Ectodermal cell (in vitro differentiated cells): ENCODE data around the gene NIPSNAP2.

Experiments
- H3K27ac ChIP-seq: 2 replicates; pipeline ENCODE4 v1.7.0; 2013; ENCODE audit warnings: mild to moderate bottlenecking, low read depth, low read length; ENCODE audit not compliant: insufficient read depth, poor library complexity, severe bottlenecking
- H3K27me3 ChIP-seq: 2 replicates; pipeline ENCODE4 v1.7.0; 2013; ENCODE audit warnings: mild to moderate bottlenecking, low read length; ENCODE audit not compliant: insufficient read depth, control insufficient read depth, poor library complexity, severe bottlenecking
- H3K36me3 ChIP-seq: one replicate; pipeline ENCODE4 v1.7.0; 2013; ENCODE audit warnings: low read length; ENCODE audit not compliant: control insufficient read depth, insufficient read depth
- H3K4me1 ChIP-seq: one replicate; pipeline ENCODE4 v1.7.0; 2013; ENCODE audit warnings: low read length; ENCODE audit not compliant: control insufficient read depth, insufficient read depth
- H3K4me3 ChIP-seq: 2 replicates; pipeline ENCODE4 v1.7.0; 2013; ENCODE audit warnings: low read depth, low read length, control low read depth; ENCODE audit not compliant: insufficient read depth
- H3K9me3 ChIP-seq: 2 replicates; pipeline ENCODE4 v1.7.0; 2013; ENCODE audit warnings: mild to moderate bottlenecking, low read length, moderate library complexity; ENCODE audit not compliant: control insufficient read depth
- WGBS, 2 experiments: methylation state at CpG; one replicate each; pipeline ENCODE4 v1.1.7; 2013; ENCODE audit warnings: missing lambda C conversion rate in 2 of 2; 5-methylcytosine and 5-hydroxymethylcytosine counted together

The NIPSNAP2 gene

GRCh38 chr7:55975988-55976633 lies 11.7 kb downstream of the NIPSNAP2 start:
- Histone ChIP-seq H3K9me3 (no peaks in the 10 kb centered on the region), H3K27ac (no peak overlapping the region), H3K36me3 (peaks cover 22% of the 10 kb centered on the region), H3K4me1 (no peaks in the 10 kb centered on the region), H3K4me3 (no peak overlapping the region), H3K27me3 (no peaks in the 10 kb centered on the region)
- WGBS, 2 experiments = 95 to 96% methylated on average over 7 of the region's 7 CpGs

- WGBS, 2 experiments = 96 to 98% methylated on average over 4 of the region's 4 CpGs
- no peaks in the 10 kb centered on the region for H3K4me1 ChIP-seq
- H3K27me3 ChIP-seq = no peaks in the 10 kb centered on the region
- peaks cover 24% of the 10 kb centered on the region for H3K36me3 ChIP-seq
- H3K9me3 ChIP-seq = no peaks in the 10 kb centered on the region
- H3K4me3 ChIP-seq = no peak overlapping the region
- no peak overlapping the region for H3K27ac ChIP-seq
Measured at GRCh38 chr7:55977831-55978230, 13.4 kb downstream of the NIPSNAP2 start.

DNA sequence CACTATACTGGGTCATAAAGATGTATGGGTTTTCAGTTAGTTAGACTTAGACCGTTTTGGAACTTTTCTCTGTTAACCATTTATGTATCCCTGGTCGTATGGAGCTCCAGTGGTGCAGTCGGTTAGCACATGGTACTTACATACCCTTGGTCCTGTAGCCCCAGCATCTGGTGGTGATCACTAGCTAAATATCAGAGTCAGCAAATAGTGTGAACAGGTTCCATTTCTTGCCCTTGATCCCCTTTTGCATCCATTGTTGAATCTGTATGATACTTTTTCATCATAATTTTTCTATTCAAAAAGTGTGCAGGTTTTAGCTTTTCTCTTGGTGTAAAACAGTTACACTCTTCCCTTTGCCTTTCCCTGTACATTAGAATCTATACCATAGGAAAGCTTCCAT lies 15.9 kb downstream of the NIPSNAP2 start:
- Histone ChIP-seq H3K4me1 (no peaks in the 10 kb centered on the region), H3K27ac (no peak overlapping the region), H3K9me3 (no peaks in the 10 kb centered on the region), H3K4me3 (no peak overlapping the region), H3K27me3 (no peaks in the 10 kb centered on the region), H3K36me3 (peaks cover 37% of the 10 kb centered on the region)
- WGBS, 2 experiments = 94 to 97% methylated on average over 3 of the region's 3 CpGs

DNA sequence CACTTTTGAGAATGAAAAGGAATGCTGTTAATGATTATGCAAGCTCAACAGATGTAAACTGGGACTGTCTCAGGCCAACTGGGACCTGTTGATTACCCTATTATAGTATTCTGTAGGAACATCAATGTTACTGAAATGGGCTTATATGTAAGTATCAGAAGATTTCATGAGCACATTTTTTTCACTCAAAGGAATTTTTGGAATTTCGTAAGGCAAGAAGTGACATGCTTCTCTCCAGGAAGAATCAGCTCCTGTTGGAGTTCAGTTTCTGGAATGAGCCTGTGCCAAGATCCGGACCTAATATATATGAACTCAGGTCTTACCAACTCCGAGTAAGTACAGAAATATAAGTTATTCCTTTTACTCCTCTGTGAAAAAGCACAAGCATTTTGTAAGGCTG lies 19.2 kb downstream of the NIPSNAP2 start:
- 90 to 92% methylated on average over 3 of the region's 3 CpGs for WGBS, 2 experiments
- H3K4me3 ChIP-seq = no peak overlapping the region
- H3K27ac ChIP-seq = no peak overlapping the region
- no peaks in the 10 kb centered on the region for H3K4me1 ChIP-seq
- H3K9me3 ChIP-seq = no peaks in the 10 kb centered on the region
- no peaks in the 10 kb centered on the region for H3K27me3 ChIP-seq
- H3K36me3 ChIP-seq = peaks cover 33% of the 10 kb centered on the region

DNA sequence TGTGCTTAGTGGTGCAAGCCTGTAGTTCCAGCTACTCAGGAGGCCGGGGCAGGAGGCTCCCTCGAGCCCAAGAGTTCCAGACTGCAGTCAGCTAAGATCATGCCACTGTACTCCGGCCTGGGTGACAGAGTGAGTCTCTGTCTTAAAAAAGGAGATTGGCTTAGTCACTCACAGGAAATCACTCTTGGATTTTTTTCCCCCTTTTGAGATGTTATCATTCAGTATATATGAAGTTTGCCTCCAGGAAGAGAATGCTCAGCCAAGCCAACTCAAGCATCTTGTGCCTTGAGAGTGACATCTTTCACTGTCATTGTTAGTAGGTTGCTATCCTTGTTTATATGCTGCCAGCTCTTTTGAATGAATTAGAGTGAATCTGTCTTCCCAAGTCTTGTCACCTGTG lies 28.0 kb downstream of the NIPSNAP2 start:
- Histone ChIP-seq H3K9me3 (no peaks in the 10 kb centered on the region), H3K27me3 (no peaks in the 10 kb centered on the region), H3K4me1 (no peaks in the 10 kb centered on the region), H3K27ac (no peak overlapping the region), H3K36me3 (peaks cover 14% of the 10 kb centered on the region), H3K4me3 (no peak overlapping the region)
- WGBS, 2 experiments = 64 to 65% methylated on average over 3 of the region's 3 CpGs

GRCh38 chr7:55996856-55997500 lies 32.6 kb downstream of the NIPSNAP2 start:
- 96% methylated on average over 8 of the region's 8 CpGs for WGBS, 2 experiments
- Histone ChIP-seq H3K4me1 (no peaks in the 10 kb centered on the region), H3K36me3 (peaks cover 11% of the 10 kb centered on the region), H3K27ac (no peak overlapping the region), H3K27me3 (no peaks in the 10 kb centered on the region), H3K9me3 (no peaks in the 10 kb centered on the region), H3K4me3 (no peak overlapping the region)

DNA sequence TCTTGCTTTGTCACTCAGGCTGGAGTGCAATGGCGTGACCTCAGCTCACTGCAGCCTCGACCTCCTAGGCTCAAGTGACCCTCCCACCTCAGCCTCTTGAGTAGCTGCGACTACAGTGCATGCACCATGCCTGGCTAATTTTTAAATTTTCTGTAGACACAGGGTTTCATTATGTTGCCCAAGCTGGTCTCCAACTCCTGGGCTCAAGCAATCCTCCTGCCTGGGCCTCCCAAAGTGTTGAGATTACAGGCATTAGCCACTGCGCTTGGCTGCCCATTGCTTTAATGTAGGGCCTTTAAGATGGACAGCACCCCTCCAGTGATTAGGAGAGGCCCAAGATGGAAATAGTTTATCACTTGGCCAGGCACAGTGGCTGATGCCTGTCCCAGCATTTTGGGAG lies 39.4 kb downstream of the NIPSNAP2 start:
- Histone ChIP-seq H3K4me1 (no peaks in the 10 kb centered on the region), H3K36me3 (no peaks in the 10 kb centered on the region), H3K4me3 (no peak overlapping the region), H3K9me3 (no peaks in the 10 kb centered on the region), H3K27ac (no peak overlapping the region), H3K27me3 (no peaks in the 10 kb centered on the region)
- WGBS, 2 experiments = 90 to 91% methylated on average over 4 of the region's 4 CpGs

DNA sequence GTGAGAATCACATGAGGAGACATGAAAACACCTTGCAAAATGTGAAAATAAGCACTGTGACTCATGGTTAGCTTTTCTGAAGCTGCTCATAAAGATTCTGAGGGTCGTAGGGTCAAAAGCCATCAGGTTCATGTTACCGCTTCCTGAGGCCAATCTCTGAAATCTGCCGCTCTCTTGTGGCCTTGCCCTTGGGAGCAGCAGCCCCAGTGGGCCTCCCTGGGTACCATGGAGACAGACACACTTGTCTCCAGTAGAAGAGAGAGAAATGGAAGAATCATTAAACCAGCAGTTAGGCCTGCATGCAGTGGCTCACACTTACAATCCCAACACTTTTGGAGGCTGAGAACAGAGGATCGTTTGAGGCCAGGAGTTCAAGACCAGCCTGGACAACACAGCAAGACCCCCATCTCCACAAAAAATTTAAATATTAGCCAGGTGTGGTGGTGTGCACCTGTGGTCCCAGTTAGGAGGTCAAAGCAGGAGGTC lies 42.8 kb downstream of the NIPSNAP2 start:
- Histone ChIP-seq H3K4me1 (no peaks in the 10 kb centered on the region), H3K36me3 (no peaks in the 10 kb centered on the region), H3K27ac (no peak overlapping the region), H3K9me3 (no peaks in the 10 kb centered on the region), H3K4me3 (no peak overlapping the region), H3K27me3 (no peaks in the 10 kb centered on the region)
- 94 to 95% methylated on average over 4 of the region's 4 CpGs for WGBS, 2 experiments

DNA sequence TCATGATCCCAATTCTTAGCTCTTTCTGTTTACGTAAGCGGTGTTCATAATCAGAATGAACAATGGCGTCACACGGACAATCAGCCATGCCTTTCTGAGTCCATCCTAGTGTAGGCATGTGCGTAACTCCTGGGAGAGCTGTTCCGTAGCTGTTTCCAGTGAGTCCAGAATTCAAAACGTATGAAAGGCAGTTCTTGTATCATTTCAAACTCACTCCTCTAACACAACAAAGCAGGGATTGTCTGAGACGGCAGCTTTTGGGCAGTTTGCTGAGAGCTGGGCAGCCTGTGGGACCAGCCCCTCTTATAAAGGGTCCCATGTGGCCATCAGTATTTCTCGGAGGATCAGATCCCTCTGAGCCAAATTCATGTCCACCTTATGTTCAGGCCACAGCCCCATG lies 43.5 kb downstream of the NIPSNAP2 start:
- Histone ChIP-seq H3K27me3 (no peaks in the 10 kb centered on the region), H3K4me3 (no peak overlapping the region), H3K9me3 (no peaks in the 10 kb centered on the region), H3K27ac (no peak overlapping the region), H3K4me1 (no peaks in the 10 kb centered on the region), H3K36me3 (no peaks in the 10 kb centered on the region)
- 94 to 96% methylated on average over 9 of the region's 9 CpGs for WGBS, 2 experiments

DNA sequence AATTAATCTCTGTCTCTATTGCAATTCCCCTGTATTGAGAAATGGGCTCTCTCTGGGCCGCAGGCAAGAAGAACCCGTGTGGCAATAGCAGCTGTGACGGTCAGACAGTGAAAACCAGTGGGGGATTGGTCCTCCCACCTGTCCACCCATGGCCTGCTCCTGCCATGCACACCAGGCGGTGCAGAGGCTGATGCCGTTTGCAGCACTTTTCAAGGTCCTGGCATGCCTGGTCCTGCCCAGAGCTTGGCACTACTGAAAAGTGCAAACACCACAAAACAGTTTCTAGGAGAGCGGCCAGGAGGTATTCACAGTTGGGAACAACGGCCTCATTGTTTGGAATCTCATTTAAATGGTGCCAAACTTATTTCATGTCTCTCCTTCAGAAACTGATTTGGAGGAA lies 45.3 kb downstream of the NIPSNAP2 start:
- Histone ChIP-seq H3K4me1 (no peaks in the 10 kb centered on the region), H3K27ac (no peak overlapping the region), H3K9me3 (no peaks in the 10 kb centered on the region), H3K36me3 (peaks cover 8% of the 10 kb centered on the region), H3K27me3 (no peaks in the 10 kb centered on the region), H3K4me3 (no peak overlapping the region)
- 87 to 92% methylated on average over 7 of the region's 7 CpGs for WGBS, 2 experiments
